Activated CD4-positive, alpha-beta T cell treated with anti-CD3 and anti-CD28 coated beads, Interleukin-2, amount 50 U/mL, for 1 hour (primary cell): ENCODE results near the gene OPHN1.
"Not testable (repeated sequence)": the region's sequence is repeated elsewhere in the genome, so short reads cannot be mapped to it uniquely, and the experiment has no call there.

Source experiments
- DNase-seq: peaks from one replicate; pipeline ENCODE4 v3.0.0-alpha.2; 2020

The OPHN1 gene

DNA sequence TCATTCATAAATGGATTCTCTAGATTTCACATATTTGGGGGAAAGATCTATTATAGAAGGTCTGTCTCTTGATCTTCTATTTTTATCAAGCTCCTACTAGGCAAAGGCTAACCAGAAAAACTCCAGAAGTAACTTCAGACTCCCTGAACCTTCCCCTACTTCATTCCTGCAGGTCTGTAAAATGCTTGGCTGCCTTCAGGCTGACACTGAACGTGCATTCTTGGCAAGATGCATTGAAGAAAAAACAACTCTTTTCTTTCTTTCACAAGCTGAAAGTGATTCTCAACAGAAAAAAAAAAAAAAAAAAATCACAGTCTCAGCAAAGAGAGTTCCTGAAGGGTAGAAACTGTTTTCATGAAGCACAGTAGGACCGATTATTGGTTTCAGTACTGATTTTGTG, 12.7 kb downstream of the OPHN1 start:
- DNase-seq = no peak

DNA sequence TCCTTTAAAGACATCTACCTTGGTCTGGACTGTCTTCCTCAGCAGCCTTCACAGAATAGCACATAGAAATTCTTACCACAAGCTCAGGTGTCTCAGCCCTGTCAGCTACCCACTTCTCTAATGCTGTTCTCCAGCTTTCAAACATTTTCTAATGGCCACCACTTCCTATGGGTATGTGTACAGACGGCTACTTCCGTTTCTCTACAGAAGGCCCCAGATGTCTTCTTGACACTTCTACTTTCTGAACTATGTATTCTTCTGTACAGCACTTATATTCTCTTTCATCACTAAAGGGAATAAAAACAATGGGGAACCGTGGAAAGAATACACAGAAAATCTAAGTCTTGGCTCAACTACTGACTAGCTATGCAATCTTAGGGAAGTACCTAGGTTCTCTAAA, 13.3 kb downstream of the OPHN1 start:
- DNase-seq = no peak

DNA sequence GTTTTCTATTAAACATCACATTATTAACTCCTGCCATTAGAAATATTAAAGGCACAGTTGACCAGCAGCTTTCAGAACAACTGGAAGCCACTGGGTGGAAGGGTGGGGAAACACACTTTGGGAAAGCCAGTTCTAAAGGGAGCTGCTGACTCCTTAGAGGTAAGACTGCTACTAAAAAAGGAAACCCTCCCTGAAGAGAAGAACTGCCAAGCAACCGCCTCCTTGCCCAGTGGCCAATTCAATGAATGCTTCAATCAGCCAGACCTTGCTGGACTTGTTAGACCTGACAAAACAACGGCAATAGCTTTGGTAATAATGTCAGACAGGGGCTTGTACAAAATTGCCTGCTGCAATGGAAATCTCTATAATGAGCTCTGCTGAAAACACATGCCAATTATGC, 15.6 kb downstream of the OPHN1 start:
- no peak for DNase-seq

DNA sequence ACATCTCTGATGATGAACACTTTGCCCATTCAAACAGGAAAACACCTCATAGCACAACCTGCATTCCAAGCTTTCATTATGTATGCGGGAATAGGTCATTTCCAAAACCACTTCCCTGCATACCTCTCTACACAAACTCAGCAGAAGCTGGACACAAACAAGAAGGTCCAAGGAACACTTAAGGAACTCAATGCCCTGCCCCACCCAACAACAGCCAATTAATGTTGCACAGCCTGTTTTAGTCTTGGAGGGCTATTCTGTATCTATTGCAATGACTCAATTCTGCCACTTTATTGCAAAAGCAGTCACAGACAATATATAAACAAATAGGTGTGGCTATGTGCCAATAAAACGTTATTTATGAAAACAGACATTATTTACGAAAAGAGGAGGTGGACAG, 16.7 kb downstream of the OPHN1 start:
- no peak for DNase-seq

DNA sequence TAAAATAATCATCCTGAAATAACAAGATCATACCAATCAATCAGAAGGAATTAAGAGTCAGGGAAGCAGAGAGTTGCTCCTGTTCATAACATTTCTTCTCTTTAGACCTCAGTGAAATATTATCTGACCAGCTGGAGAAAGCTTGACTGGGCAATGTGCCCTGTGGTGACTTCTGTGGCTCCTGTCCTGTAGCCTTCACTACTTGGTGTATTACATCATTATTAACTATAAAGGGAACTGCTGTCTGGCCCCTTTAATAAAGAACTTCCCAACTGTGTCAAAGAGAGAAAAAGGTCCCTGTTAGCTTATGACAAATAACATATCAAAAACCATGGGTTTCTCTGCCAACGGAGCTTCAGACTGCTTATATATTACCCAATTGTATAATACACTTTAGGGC, 18.0 kb downstream of the OPHN1 start:
- no peak for DNase-seq

DNA sequence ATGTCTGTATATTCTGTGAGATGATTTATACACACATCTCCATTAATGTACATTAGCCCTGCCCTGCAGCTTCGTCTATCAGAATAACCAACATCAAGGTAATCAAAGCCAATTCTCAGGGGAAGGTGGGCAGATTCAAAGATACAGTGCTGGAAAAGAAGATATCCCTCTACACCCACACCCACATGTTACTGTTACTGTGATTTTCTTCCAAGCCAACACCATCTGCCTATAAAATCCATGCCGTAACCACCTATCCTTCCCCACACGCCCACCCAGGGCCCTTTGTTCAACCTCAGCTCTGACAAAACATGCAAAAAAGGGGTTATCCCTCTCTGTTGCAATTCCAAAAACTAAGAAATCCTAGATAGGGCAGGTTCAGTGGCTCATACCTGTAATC, 20.0 kb downstream of the OPHN1 start:
- DNase-seq = no peak

DNA sequence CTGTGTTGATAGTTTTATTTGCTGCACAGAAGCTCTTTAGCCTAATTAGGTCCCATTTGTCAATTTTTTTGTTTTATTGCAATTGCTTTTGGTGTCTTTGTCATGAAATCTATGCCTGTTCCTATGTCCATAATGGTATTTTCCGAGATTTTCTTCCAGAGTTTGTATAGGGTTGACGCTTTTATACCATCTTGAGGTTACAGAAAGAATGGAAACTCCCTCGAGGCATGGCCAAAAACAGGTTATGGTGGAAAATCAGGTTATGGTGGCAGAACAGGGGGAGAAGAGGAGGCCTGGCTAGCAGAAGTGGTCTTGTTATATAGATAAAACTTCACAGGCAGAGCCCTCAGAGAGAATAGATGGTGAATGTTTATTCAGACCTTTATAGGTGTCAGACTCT, 21.6 kb downstream of the OPHN1 start:
- no peak for DNase-seq

DNA sequence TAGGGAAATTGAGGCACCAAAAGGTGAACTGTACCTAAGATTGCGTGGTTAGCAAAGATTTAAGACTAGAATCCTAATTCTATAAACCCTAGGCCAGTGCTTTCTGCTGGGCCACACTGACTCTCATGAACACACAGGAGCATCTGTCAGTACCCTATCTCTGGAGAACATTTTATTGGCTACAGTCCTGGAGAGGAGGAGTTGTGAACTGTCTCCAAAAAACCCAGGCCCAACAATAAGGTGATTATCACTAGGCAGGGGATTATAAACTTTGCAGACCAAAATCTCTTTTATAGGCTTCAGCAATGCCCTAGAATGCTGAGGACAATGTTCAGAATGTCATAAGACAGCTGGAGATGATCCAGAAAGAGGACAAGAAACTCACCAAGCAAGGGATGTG, 24.1 kb downstream of the OPHN1 start:
- DNase-seq = no peak

DNA sequence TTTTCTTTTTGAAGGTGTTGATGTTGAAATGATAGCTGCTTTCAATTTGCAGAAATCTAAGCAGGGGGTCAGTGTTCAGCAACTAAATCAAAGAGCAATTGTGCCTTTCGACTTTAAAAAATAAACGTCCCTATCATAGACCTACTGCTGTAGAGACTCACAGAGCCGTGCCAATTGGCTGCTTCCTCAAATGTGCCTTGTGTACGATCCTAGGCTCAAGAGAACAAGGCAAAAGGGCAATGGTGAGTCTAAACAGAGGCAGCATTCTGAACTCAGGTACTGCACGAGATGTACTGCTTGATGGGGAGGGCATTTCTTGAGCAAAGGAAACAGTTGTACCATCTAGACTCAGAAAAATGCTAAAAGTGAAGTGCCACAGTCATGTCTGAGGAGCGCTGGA, 29.8 kb downstream of the OPHN1 start:
- DNase-seq = no peak

DNA sequence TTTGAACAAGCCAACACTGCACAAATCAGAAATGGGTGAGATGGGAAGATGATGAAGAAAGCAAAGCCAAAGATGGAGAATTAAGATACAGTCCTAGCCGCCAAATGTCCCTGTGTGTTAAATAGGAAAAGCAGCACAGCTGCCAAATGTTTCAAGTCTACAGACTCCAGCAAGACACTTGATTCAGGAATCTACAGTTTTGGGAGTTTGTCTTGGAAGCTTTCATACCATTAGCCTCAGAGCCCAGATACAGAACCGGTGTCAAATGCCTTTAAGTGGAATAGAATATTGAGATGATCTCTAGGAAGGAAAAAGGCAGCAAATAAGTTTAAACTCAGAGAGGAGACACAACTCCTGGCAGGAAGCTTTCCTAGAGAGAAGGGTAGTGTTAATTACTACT, 30.3 kb downstream of the OPHN1 start:
- DNase-seq = no peak

DNA sequence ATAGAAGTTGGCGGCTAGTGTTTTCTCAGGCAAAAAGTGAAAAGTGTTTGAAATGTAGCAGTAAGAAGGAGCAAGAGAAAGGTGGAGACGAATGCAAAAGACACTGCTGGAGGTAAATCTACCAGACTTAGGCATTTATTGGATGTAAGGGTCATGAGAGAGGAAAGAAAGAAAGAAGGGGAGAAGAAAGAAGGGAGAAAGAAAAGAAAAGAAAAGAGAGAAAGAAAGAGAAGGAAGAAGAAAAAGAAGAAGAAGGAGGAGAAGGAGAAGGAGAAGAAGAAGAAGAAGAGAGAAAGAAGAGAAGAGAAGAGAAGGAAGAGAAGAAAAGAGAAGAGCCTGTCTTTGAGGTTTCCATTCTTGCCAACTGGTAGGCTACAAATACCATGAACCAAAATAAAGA, 31.2 kb downstream of the OPHN1 start:
- no peak for DNase-seq

DNA sequence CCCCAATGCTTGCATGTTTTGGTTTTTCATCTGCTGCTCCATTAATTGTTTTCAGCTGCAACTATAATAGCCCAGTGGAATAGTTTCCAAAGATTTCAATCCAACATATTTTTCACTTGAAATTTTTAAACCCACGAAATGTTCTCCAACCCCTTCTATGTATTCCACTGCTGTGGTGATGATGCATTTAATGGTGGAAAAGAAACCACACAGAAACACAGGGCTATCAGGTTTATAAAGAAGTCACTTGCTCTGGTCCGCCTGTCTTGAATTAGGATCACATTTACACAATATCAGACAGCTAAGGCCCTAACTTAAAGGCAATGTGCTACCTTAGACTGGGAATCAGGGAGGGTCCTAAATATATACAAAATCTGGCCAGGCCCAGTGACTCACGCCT, 35.0 kb downstream of the OPHN1 start:
- no peak for DNase-seq

DNA sequence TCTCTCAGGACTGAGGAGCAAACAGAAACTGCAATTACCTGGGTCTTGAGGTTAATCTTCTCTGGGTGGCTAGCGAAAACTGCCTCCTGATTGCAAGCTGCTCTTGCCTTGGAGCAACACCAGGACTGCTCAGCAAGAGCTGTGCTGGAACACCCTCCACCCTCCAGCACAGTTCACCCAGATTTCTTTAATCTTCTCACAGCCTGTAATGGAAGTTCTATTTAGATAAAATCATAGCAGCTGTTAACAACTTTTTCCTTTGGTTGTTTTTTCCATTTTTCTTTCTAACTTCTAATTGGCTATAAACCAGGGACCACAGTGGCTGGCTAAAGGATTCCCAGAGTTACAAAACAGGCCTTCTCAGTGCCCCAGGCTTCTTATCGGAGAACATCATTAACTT, 36.3 kb downstream of the OPHN1 start:
- no peak for DNase-seq

DNA sequence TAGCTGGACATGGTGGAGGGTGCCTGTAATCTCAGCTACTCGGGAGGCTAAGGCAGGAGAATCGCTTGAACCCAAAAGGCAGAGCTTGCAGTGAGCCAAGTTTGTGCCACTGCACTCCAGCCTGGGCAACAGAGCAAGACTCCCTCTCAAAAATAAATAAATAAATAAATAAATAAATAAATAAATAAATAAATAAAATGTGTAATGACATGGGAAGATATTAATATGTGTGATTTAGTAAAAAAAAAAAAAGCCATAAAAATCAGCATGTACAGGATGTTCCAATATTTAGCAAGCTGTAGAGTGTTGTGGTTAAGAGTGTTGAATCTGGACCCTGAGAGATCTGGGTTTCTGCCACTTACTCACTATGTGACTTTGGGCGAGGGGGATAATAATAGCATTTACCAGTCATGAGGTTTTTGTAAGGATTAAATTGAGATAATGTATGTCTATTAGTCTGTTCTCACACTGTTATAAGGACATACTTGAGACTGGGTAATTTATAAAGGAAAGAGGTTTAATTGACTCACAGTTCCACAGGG, 43.8 kb downstream of the OPHN1 start:
- DNase-seq = not testable (repeated sequence)

DNA sequence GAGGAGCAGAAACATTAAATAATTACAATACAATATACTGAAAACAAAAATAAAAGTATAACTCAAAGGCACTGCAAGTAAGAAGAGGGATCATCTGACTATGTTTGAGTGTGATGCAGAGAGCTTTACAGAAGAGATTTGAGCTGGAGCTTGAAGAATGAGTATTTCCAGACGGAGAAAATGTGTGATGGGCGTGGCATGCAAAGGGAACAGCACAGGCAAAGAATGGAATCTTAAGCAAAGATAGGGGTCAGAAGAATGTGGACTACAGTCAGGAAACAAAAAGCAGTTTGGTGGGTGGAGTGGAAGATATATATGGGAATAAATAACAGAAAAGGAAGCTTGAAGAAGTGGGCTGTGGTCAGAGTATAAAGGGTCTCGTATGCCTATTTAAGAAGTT, 45.5 kb downstream of the OPHN1 start:
- no peak for DNase-seq

DNA sequence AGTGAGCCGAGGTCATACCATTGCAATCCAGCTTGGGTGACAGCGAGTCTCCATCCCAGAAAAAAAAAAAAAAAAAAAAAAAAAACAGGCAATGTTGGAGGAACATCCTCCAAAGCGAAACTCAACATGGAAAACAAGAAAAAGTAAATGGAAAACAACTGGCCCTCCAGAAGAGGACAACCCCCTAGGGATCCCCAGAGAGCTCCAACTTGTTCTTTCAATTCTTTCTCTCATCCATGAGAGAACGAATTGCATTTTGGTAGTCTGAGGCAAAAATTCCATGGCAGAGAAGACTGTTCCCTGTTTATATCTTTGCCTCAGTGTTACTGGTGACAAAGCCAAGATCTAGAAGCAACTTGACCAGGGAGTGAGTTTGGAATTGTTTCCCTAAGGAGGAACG, 49.8 kb downstream of the OPHN1 start:
- no peak for DNase-seq

DNA sequence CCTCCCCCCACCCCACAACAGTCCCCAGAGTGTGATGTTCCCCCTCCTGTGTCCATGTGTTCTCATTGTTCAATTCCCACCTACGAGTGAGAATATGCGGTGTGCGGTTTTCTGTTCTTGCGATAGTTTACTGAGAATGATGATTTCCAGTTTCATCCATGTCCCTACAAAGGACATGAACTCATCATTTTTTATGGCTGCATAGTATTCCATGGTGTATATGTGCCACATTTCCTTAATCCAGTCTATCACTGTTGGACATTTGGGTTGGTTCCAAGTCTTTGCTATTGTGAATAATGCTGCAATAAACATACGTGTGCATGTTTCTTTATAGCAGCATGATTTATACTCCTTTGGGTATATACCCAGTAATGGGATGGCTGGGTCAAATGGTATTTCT, 55.7 kb downstream of the OPHN1 start:
- not testable (repeated sequence) for DNase-seq

DNA sequence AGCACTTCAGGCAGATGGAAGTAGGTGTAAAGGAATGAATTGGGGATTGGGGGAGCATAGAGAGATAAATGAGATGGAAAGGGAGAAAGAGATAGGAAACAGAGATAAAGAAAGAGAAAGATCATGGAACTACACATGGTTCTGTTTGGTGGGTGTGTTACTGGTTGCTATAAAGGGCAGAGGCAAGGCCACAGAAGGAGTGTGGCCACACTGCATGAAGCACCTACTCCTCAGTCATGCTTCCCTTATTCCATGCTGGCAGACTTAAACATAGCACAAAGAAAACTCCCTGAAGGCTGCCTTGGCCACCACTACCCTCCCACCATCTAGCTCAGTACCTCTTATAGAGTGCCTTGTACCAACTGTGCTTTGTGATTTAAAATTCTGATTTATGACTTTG, 56.9 kb downstream of the OPHN1 start:
- DNase-seq = no peak

DNA sequence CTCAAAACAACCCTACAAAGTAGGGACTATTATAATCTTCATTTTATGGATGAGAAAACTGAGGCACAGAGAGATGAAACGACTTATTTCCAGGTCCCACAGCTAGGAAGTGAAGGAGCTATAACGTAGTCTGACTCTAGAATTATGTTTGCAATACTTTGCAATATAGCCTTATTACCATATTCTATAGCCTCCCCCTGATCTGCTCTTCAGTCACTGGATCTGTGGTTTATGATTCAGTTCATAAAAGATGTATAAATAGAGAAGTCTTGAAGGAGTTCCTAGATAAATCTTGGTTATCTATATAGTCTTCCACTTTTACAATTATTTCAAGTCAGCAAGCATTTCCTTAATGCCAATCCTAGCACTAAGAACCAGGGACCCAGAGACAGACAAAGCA, 57.5 kb downstream of the OPHN1 start:
- no peak for DNase-seq

DNA sequence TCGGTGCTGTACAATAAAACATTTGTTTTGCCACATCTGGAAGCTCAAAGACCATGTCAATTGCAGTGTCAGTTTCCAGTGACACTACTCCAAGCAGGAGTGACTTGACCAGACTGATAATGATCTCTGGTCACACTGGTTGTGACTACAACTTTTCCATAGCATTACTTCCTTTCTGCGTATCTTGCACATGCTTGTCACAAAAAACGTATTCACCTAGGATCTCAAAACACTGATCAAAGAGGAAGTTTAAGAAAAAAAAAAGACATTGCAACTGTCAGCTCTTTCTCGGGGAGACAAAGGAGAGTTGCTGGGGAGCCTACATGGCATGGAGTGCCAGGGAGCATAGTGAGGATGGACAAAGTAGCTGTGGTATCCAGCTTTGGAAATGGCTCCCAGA, 60.6 kb downstream of the OPHN1 start:
- no peak for DNase-seq

DNA sequence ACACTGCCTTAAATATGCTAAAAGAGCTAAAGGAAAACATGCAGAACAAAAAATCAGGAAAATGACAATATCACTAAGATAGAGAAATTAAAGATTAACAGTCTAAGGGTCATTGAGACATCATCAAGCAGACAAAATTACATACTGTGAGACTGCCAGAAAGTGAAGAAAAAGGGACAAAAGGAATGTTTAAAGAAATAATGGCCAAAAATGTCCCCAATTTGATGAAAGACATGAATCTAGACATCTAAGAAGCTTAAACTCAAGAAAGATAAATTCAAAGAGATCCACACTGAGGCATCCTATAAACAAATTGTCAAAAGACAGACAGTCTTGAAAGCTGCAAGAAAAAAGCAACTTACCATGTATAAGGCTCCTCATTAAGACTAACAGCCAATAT, 63.7 kb downstream of the OPHN1 start:
- DNase-seq = no peak

DNA sequence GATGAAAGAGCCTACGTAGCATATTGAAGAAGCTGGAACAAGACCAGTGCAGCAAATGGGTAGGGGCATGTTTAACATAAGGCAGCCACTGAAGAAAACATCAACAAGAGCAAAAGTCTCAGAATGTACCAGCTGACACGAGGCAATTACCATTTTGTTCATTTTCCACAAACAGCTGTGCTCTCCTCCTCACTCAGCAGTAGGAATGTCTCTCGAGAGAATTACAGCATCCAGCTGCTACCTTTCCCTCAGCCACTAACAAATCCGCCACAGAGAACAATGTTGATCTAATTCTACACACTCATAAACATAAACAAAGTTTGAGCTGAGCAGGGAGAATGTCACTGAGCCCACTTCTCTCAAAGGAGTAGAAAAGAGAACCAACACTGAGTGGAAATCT, 68.0 kb downstream of the OPHN1 start:
- DNase-seq = no peak

DNA sequence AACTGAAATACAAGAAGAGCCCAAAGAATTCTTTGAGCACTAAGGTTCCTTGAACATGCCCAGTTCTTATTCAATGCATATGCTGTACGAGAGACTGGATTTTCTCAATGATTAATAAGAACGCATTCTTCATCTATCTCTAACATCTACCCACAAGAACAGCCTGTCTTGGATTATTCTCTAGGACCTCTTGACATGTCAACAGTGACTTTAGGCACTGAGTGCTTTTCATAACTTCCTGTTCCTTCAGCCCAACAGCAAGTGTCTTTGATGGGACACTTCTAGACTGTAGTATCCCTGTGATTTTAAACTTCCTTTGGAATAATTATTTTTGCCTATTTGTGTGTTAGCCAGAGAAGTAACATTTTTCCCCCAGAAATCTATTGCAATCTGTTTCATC, 69.3 kb downstream of the OPHN1 start:
- no peak for DNase-seq

DNA sequence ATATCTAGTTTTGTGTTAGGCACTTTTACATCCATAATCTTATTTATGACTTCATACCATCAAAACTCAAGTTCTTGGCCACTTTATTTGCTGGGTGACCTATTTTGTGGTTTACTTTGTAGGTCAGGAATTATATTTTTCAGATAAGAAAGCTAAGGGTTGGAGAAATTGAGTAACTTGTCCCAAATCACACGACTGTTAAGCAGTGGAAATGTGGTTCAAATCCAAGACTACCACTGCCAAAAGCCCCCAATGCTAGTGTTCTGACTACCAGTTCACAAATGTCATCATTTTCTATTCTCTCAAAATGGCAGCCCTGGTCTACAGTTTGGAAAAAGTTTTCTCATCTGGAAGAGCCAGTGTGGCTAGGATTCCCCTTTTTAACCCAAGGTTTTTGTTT, 74.6 kb downstream of the OPHN1 start:
- DNase-seq = no peak

DNA sequence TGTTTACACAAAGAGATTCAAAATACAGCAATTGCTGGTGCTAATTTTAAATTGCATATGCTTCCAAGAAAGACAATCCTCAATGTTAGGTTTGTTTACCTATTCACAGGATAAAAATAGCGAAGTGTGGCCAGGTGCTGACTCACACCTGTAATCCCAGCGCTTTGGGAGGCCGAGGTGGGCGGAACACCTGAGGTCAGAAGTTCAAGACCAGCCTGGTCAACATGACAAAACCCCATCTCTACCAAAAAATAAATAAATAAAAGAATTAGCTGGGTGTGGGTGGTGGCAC, 77.7 kb downstream of the OPHN1 start:
- no peak for DNase-seq

DNA sequence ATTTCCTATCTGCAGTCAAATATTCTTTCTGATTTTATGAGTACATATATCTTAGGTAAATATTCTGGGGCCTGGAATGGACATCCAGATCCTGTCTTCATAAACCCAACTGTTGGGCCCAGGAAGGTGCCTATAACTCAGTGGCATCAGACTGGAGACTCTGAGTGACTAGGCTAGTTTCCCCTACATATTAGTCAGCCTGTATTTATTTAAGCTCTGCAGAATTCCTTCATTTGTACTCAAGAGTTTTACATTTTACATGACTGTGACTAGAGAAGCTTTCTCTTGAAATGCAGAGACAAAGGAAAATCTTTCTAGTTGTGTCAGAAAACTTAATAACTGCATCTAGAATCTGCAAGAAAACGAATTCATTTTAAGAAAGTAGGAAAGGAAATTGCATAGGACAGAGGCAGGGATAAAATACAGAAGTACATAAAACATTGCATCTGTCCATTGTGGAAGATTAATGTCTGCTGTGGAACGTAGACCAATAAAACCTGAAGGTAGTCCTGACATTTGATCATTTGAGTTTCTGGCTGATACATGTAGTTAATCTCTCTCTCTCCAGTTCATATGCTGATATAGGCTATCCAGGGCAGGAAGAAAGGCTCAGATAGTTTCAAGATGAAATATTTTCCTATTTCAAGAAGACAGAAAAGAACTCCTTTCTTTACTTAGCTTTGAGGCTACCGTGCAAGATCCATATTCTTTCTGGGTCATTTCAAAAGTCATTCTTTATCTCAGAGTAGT, 78.2 kb downstream of the OPHN1 start:
- no peak for DNase-seq
